Measurements from ENCODE around the gene XNDC1N. TPM values are rescaled to one million over a fixed set of nuclear protein-coding genes. Genes with fewer than 3 reads are reported as not detected.

XNDC1N gene
- total RNA-seq, 1 experiment from 2014 or later: 19.3 TPM

DNA sequence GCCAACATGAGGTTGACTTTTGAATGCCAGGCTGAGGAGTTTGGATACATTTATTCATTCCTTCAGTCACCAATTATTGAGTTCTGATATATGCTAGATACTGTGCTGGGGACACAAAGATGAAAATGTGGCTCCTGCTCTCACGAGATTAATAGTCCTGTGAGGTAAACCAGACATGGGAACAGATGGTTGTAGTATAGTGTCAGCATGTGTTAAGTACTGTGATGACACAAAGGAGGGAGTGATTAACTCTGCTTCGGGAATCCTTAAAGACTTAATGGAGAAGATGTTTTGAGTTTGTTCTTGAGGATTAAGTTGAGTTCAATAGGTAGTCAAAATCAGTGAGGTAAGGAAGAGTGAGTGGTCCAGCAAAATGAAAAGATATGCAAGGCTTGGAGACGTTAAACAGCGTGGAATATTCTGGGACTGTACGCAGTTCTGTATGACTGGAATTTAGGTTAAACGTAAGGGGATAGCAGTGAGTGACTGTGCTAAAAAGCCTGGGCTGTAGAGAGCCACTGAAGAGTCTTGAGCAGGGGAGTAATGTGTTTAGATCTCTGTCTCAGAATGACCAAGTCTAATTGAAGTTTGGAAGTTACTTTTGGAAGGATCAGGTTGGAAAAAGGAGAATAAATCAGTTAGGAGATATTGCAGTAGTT lies 12.3 kb upstream of the XNDC1N start:
- no peaks in the 10 kb centered on the region for H4K20me1 ChIP-seq (ENCODE audit: insufficient read depth)
- TF ChIP-seq EZH2 (IDR thresholded peaks at IDR 0.05; ENCODE audit: low read depth): no peak
- TF ChIP-seq, protein P1, sequence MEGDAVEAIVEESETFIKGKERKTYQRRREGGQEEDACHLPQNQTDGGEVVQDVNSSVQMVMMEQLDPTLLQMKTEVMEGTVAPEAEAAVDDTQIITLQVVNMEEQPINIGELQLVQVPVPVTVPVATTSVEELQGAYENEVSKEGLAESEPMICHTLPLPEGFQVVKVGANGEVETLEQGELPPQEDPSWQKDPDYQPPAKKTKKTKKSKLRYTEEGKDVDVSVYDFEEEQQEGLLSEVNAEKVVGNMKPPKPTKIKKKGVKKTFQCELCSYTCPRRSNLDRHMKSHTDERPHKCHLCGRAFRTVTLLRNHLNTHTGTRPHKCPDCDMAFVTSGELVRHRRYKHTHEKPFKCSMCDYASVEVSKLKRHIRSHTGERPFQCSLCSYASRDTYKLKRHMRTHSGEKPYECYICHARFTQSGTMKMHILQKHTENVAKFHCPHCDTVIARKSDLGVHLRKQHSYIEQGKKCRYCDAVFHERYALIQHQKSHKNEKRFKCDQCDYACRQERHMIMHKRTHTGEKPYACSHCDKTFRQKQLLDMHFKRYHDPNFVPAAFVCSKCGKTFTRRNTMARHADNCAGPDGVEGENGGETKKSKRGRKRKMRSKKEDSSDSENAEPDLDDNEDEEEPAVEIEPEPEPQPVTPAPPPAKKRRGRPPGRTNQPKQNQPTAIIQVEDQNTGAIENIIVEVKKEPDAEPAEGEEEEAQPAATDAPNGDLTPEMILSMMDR (conservative IDR thresholded peaks at IDR 0.05): no peak
- no peaks in the 10 kb centered on the region for H3K9me3 ChIP-seq (ENCODE audit: insufficient read depth, low read depth)
- no peaks in the 10 kb centered on the region for H3K27me3 ChIP-seq (ENCODE audit: insufficient read depth, low read depth)
- 0 out of 2 replicates have a peak, but pooled peaks cover 15% of the 10 kb centered on the region for H3K36me3 ChIP-seq (ENCODE audit: low read depth)
- ChIA-PET POLR2A (ENCODE audit: unreplicated experiment) (no interaction called here), CTCF (no interaction called here)
- H3K4me2 ChIP-seq: no peak overlapping the region
- H3K27ac ChIP-seq: no peak overlapping the region
- DNase-seq: no peak
- peaks cover 67% of the 10 kb centered on the region for H3K79me2 ChIP-seq (ENCODE audit: low read depth)
- no peaks in the 10 kb centered on the region for H3K9me2 ChIP-seq (ENCODE audit: insufficient read depth)
- peaks cover 14% of the 10 kb centered on the region for H3K4me1 ChIP-seq (replicated peaks; ENCODE audit: insufficient read depth)
- intact Hi-C loops (cut with micrococcal nuclease; ENCODE audit: unreplicated experiment): no loop called here
- BruUV-seq (replicated peaks): no TSS peak
- H3F3A ChIP-seq (ENCODE audit: insufficient read depth, low read depth): peaks cover 13% of the 10 kb centered on the region; the same call in 1 of the 2 replicates
- no peak overlapping the region for H2AFZ ChIP-seq
- no peak overlapping the region for H3K4me3 ChIP-seq

DNA sequence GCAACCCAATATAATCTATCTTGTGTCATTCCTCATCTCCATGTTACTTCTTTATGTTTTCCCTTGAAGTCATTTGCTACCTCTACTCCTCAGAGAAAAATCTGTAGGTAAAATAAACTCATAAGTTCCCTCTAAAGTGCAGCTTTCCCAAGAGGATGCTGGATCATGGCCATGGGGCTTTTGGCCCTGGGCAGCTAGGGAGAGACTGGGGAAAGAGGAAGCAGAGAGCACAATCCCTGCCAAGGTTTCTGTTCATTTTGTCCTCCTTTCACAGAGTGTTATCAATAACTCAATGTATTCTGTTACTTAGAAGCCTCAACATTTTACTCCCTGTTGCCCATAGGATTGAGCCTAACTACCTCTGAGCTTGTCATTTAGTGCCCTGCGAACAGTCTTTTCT lies 9.4 kb upstream of the XNDC1N start:
- H3K4me3 ChIP-seq: no peak overlapping the region
- no peaks in the 10 kb centered on the region for H3K4me1 ChIP-seq (replicated peaks; ENCODE audit: insufficient read depth)
- no peak for TF ChIP-seq EZH2 (IDR thresholded peaks at IDR 0.05; ENCODE audit: low read depth)
- TF ChIP-seq, protein P1 (conservative IDR thresholded peaks at IDR 0.05): no peak
- H3K27ac ChIP-seq: no peak overlapping the region
- H3K27me3 ChIP-seq (ENCODE audit: insufficient read depth, low read depth): no peaks in the 10 kb centered on the region
- H3K9me2 ChIP-seq (ENCODE audit: insufficient read depth): no peaks in the 10 kb centered on the region
- H3K9me3 ChIP-seq (ENCODE audit: insufficient read depth, low read depth): no peaks in the 10 kb centered on the region
- DNase-seq: no peak
- 0 out of 2 replicates have a peak, but pooled peaks cover 18% of the 10 kb centered on the region for H3K36me3 ChIP-seq (ENCODE audit: low read depth)
- no peaks in the 10 kb centered on the region for H3F3A ChIP-seq (ENCODE audit: insufficient read depth, low read depth)
- no peak overlapping the region for H2AFZ ChIP-seq
- POLR2A ChIA-PET (ENCODE audit: unreplicated experiment): no interaction called here
- no TSS peak for BruUV-seq (replicated peaks)
- intact Hi-C loops (cut with micrococcal nuclease; ENCODE audit: unreplicated experiment): no loop called here
- H3K4me2 ChIP-seq: no peak overlapping the region
- peaks cover 13% of the 10 kb centered on the region for H4K20me1 ChIP-seq (ENCODE audit: insufficient read depth)
- peaks cover 86% of the 10 kb centered on the region for H3K79me2 ChIP-seq (ENCODE audit: low read depth)
- CTCF ChIA-PET: no interaction called here

DNA sequence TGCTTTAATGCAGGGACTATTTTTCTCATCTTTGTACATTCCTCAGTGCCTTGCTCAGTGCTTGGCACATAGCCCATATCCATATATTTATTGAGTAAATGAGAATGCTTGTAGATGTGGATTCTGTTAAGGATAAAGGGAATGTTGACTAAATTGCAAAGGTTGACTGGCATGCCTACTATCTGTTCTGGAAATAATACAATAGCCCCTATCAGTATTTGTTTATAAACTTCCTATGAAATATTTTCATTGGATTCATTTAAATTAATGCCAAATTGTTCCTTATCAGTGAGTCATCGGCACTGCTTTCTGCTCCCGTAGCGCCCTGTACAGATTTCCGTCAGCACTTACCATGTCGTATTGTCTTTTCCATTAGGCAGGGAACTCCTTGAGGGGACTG lies 8.4 kb upstream of the XNDC1N start:
- 0 out of 2 replicates have a peak, but pooled peaks cover 18% of the 10 kb centered on the region for H3K36me3 ChIP-seq (ENCODE audit: low read depth)
- no peak for DNase-seq
- no peaks in the 10 kb centered on the region for H3K27me3 ChIP-seq (ENCODE audit: insufficient read depth, low read depth)
- intact Hi-C loops (cut with micrococcal nuclease; ENCODE audit: unreplicated experiment): no loop called here
- H2AFZ ChIP-seq: no peak overlapping the region
- TF ChIP-seq, protein P1 (conservative IDR thresholded peaks at IDR 0.05): no peak
- no peak for TF ChIP-seq EZH2 (IDR thresholded peaks at IDR 0.05; ENCODE audit: low read depth)
- peaks cover 92% of the 10 kb centered on the region for H3K79me2 ChIP-seq (ENCODE audit: low read depth)
- no peak overlapping the region for H3K4me3 ChIP-seq
- no TSS peak for BruUV-seq (replicated peaks)
- ChIA-PET POLR2A (ENCODE audit: unreplicated experiment) (no interaction called here), CTCF (no interaction called here)
- no peak overlapping the region for H3K27ac ChIP-seq
- H4K20me1 ChIP-seq (ENCODE audit: insufficient read depth): peaks cover 19% of the 10 kb centered on the region
- no peaks in the 10 kb centered on the region for H3K4me1 ChIP-seq (replicated peaks; ENCODE audit: insufficient read depth)
- no peak overlapping the region for H3K4me2 ChIP-seq
- no peaks in the 10 kb centered on the region for H3K9me3 ChIP-seq (ENCODE audit: insufficient read depth, low read depth)
- no peaks in the 10 kb centered on the region for H3K9me2 ChIP-seq (ENCODE audit: insufficient read depth)
- H3F3A ChIP-seq (ENCODE audit: insufficient read depth, low read depth): no peaks in the 10 kb centered on the region
